Activated CD4-positive, alpha-beta memory T cell treated with anti-CD3 and anti-CD28 coated beads for 36 hours (primary cell): Measurements from ENCODE around the gene PLEKHA8. TPM values are rescaled to one million over a fixed set of nuclear protein-coding genes. Genes with fewer than 3 reads are reported as not detected.

Source experiments
- CTCF ChIA-PET: fragments of 350-600 bp; sonication (Branson Sonifier 250); formaldehyde crosslinking; loops from one replicate; lab custom pipeline; 2021; ENCODE audit warnings: antibody characterized with exemption, inconsistent platforms; lab: Charles Lee
- POLR2A ChIA-PET: fragments of 350-600 bp; sonication (Branson Sonifier 250); formaldehyde crosslinking; loops from one replicate; lab custom pipeline; 2021; ENCODE audit warnings: antibody characterized with exemption; lab: Charles Lee
- DNase-seq: peaks from one replicate; pipeline ENCODE4 v3.0.0-alpha.2; 2020
- H3K27ac Mint-ChIP-seq: one replicate; pipeline ENCODE4 v1.8.0; 2021; ENCODE audit warnings: mixed read lengths
- H3K27me3 Mint-ChIP-seq: one replicate; pipeline ENCODE4 v1.8.0; 2021; ENCODE audit warnings: mixed read lengths
- H3K36me3 Mint-ChIP-seq: one replicate; pipeline ENCODE4 v1.8.0; 2021; ENCODE audit warnings: mixed read lengths
- H3K4me1 Mint-ChIP-seq: one replicate; pipeline ENCODE4 v1.8.0; 2021; ENCODE audit warnings: low read depth, mixed read lengths
- H3K4me3 Mint-ChIP-seq: one replicate; pipeline ENCODE4 v1.8.0; 2021; ENCODE audit warnings: mild to moderate bottlenecking, mixed read lengths
- H3K9me3 Mint-ChIP-seq: one replicate; pipeline ENCODE4 v1.8.0; 2021; ENCODE audit warnings: mixed read lengths
- intact Hi-C: fragments of 100-400 bp; cut with micrococcal nuclease; formaldehyde crosslinking; loops from one replicate; pipeline ENCODE4 v1.15.1; 2023
- total RNA-seq, 2 experiments: library from RNA; stranded (reverse); gene quantifications; one replicate each; pipeline ENCODE4 v1.2.3, GENCODE V29; 2021

Gene PLEKHA8
- total RNA-seq, 2 experiments from 2014 or later: 9.4 to 10.1 TPM

DNA sequence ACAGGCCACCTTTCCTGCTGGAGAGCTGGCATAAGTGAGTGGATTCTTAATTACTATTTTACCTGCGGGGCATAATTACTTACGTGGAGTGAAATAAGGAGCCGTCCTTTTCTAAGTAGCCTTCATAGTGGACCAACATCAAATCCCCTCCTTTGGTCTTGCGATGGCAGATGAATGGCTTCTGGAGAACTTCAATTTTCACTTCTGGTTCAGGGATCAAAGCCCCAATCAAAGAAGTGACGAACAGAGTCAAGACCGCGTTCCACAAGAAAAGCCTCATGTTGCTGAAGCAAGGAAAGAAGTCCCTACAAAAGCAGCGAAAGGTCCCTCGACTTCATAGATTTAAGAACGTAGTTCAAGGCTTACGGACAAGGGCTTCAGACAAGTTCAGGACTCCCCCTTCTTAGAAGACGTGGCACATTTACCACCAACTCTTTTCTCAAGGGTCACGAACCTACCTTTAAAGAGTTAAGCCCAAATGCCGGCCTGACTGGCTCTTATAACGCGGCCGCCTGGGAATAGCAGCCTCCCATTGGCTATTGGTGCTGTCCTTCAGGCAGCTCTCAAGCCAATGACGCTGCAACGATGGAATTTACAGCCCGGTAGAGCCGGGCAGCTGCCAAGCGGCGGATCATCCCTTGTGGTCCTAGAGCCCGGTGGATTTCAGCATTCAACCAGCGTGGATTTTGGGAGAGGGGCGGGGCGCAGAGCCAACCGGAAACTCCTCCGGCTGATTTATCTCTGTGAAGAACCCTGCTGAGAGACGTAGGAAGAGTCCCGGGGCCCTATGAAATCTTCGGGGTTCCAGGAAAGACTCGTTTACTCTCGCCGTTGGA is 1.8 kb upstream of the PLEKHA8 start, which contains the start of gene FKBP14:
Gene FKBP14 (minus strand): TSS at position 474 of the 836 bp plus-strand sequence. CDS start 194 bp downstream, at position 280.
- Mint-ChIP-seq H3K27me3 (no peaks in the 10 kb centered on the region), H3K36me3 (peaks cover 2% of the 10 kb centered on the region), H3K4me1 (peaks cover 32% of the 10 kb centered on the region), H3K4me3 (no peak within 1 kb of the TSS), H3K9me3 (no peaks in the 10 kb centered on the region), H3K27ac (peak within 1 kb of the TSS; percentile 75)
- POLR2A ChIA-PET: no interaction called here
- CTCF ChIA-PET: interaction anchor here (0.6 to 4.4 kb wide), 2 partner anchors 35 to 104 kb away, joined by 4 to 16 read pairs; no protein-coding TSS in a partner anchor
- intact Hi-C loops: loop anchor here (1.0 to 5.0 kb wide), 7 partner anchors 38 to 566 kb away; partner anchors contain the start of genes GARS1, GGCT, MTURN and NOD1
- DNase-seq: peak; percentile 96

- Mint-ChIP-seq H3K4me1 (peaks cover 32% of the 10 kb centered on the region), H3K4me3 (no peak overlapping the region), H3K27ac (peak overlapping the region; percentile 75), H3K9me3 (no peaks in the 10 kb centered on the region), H3K36me3 (peaks cover 2% of the 10 kb centered on the region), H3K27me3 (no peaks in the 10 kb centered on the region)
- DNase-seq: peak; percentile 39
- intact Hi-C loops: loop anchor here (2.0 to 5.0 kb wide), 5 partner anchors 38 to 565 kb away; partner anchors contain the start of genes GARS1, GGCT, MTURN and SCRN1
- ChIA-PET POLR2A (no interaction called here), CTCF (interaction anchor here (0.6 to 4.4 kb wide), 2 partner anchors 34 to 105 kb away, joined by 4 to 16 read pairs; no protein-coding TSS in a partner anchor)
Measured at GRCh38 chr7:30027065-30027456, 1.2 kb upstream of the PLEKHA8 start.

DNA sequence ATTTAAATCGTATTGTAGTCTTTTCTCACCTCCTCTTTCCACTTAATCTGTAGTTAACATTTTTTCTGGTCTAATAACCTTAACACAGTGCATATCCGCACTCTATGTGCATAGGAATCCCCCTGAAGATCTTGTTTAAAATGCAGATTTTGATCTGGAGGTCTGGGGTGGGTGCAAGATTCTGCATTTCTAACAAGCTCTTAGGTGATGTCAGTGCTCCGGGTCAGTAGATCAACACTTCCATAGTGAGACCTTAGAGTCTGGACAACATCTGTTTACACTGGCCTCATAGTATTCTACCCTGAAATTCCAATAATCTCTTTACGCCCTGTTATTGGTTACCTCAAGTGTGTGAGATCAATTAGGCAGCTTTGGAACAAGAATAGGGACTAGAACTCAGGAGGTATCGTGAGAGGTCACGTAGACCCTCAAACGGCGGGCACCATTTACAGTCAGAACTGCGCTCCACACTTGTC is 434 bp upstream of the PLEKHA8 start:
- DNase-seq: no peak
- no peaks in the 10 kb centered on the region for H3K27me3 Mint-ChIP-seq
- peaks cover 32% of the 10 kb centered on the region for H3K4me1 Mint-ChIP-seq
- CTCF ChIA-PET: interaction anchor here (1.0 to 4.4 kb wide), 2 partner anchors 34 to 956 kb away, joined by 3 to 16 read pairs; no protein-coding TSS in a partner anchor
- no peak overlapping the region for H3K4me3 Mint-ChIP-seq
- POLR2A ChIA-PET: interaction anchor here (1.6 kb wide), 1 partner anchor 108 kb away, joined by 3 read pairs; no protein-coding TSS in a partner anchor
- H3K27ac Mint-ChIP-seq: peak overlapping the region; percentile 75
- intact Hi-C loops: loop anchor here (2.0 to 5.0 kb wide), 6 partner anchors 39 to 783 kb away; partner anchors contain the start of genes GARS1, GGCT, MTURN and SCRN1
- peaks cover 2% of the 10 kb centered on the region for H3K36me3 Mint-ChIP-seq
- H3K9me3 Mint-ChIP-seq: no peaks in the 10 kb centered on the region

DNA sequence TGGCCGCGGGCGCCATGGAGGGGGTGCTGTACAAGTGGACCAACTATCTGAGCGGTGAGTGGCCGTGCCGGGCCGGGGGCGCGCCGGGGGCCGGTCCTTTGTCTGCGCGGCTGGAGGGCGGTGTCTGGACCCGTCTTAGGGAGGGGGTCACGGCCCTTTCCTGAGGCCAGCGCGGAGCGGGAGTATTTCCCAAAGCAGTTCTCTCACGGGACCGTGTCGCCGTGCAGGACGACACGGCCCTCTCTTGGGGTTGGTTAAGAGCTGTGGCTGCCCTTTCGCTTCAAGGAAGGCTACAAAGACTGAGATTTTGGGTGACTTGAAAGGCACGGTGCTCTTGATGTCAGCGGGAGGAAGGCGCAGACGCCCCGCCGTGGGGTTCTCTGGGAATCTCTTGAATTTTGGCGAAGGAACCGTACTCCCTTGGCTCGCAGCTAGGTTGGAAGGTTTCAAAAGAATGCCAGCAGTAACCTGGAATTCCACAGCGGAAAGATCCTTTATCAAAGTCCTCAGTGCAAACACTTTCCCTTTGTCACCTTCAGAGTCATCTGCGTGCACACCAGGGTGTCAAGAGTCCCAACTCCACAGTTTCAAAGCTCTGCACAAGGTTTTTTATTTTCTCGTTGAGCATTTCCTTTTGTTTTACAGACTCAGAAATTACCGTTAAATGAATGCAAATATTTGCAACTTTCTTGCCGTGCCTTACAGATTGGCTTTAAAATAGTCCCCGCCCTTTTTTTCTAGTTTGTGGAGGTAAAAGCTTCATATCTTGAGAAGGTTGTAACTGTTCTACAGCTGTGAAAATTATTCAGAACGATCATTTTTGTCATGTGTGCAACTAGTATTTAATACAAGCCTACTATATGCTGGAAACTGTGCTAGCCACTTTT is 780 bp downstream of the PLEKHA8 start:
- H3K36me3 Mint-ChIP-seq: peaks cover 2% of the 10 kb centered on the region
- peak overlapping the region; percentile 38 for H3K27ac Mint-ChIP-seq
- intact Hi-C loops: loop anchor here (1.0 to 5.0 kb wide), 4 partner anchors 33 to 784 kb away; partner anchors contain the start of gene GARS1
- H3K4me1 Mint-ChIP-seq: peaks cover 23% of the 10 kb centered on the region
- peak; percentile 42 for DNase-seq
- H3K4me3 Mint-ChIP-seq: no peak overlapping the region
- H3K9me3 Mint-ChIP-seq: no peaks in the 10 kb centered on the region
- no peaks in the 10 kb centered on the region for H3K27me3 Mint-ChIP-seq
- POLR2A ChIA-PET: interaction anchor here (0.6 to 1.6 kb wide), 4 partner anchors 8 to 107 kb away, joined by 3 to 4 read pairs (median 4); no protein-coding TSS in a partner anchor
- CTCF ChIA-PET: interaction anchor here (4.4 kb wide), 1 partner anchor 32 kb away, joined by 16 read pairs; no protein-coding TSS in a partner anchor

- no peak overlapping the region for H3K27ac Mint-ChIP-seq
- ChIA-PET CTCF (interaction anchor here (4.4 kb wide), 1 partner anchor 32 kb away, joined by 16 read pairs; no protein-coding TSS in a partner anchor), POLR2A (no interaction called here)
- peaks cover 2% of the 10 kb centered on the region for H3K36me3 Mint-ChIP-seq
- DNase-seq: peak; percentile 13
- no peaks in the 10 kb centered on the region for H3K27me3 Mint-ChIP-seq
- H3K4me3 Mint-ChIP-seq: no peak overlapping the region
- no peaks in the 10 kb centered on the region for H3K9me3 Mint-ChIP-seq
- peaks cover 18% of the 10 kb centered on the region for H3K4me1 Mint-ChIP-seq
- intact Hi-C loops: loop anchor here (1.0 to 5.0 kb wide), 4 partner anchors 33 to 785 kb away; partner anchors contain the start of gene GARS1
Measured at GRCh38 chr7:30029696-30030095, 1.5 kb downstream of the PLEKHA8 start.

DNA sequence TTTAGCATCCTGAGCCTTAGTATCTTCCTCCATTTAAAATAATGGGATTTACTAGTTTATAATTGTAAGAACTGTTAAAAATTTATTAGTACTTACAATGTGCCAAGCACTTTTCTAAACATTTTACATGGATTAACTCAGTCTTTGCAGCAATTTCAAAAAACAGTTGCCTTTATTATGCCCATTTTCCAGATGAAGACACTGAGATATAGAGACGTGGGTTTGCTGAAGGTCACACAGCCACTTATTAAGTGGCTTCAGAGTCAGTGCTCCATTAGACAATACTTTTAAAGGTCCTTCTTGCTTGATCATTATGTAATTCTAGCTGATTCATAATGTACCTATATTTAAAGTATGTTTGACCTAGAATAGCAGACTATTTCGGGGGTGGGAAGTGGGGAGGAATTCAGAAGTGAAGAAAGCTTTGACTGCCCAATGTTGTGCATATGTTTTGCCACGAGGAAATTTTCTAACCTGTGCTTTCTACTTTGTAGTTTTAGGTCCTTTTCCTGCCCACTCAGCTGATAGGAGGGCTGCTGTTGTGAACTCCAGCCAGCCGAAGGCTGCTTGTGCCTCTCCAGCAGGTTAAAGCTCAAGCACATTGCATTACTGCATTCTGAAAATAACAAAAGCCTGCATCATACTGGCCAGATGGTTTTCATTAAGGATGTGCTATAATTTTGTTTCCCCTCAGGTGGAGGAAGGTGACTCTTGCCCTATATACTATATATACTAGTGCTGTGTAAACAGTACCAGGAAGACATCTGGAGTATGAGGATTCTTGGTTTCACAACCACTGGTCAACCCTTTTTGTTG is 4.3 kb downstream of the PLEKHA8 start:
- peaks cover 5% of the 10 kb centered on the region for H3K4me1 Mint-ChIP-seq
- DNase-seq: no peak
- H3K4me3 Mint-ChIP-seq: no peak overlapping the region
- no peaks in the 10 kb centered on the region for H3K9me3 Mint-ChIP-seq
- intact Hi-C loops: no loop called here
- no peak overlapping the region for H3K27ac Mint-ChIP-seq
- ChIA-PET POLR2A (no interaction called here), CTCF (interaction anchor here (0.8 kb wide), 1 partner anchor 30 kb away, joined by 3 read pairs; no protein-coding TSS in a partner anchor)
- H3K27me3 Mint-ChIP-seq: no peaks in the 10 kb centered on the region
- no peaks in the 10 kb centered on the region for H3K36me3 Mint-ChIP-seq

GRCh38 chr7:30034501-30034900 is 6.3 kb downstream of the PLEKHA8 start:
- Mint-ChIP-seq H3K4me1 (no peaks in the 10 kb centered on the region), H3K27me3 (no peaks in the 10 kb centered on the region), H3K4me3 (no peak overlapping the region), H3K27ac (no peak overlapping the region), H3K36me3 (no peaks in the 10 kb centered on the region), H3K9me3 (no peaks in the 10 kb centered on the region)
- CTCF ChIA-PET: no interaction called here
- POLR2A ChIA-PET: no interaction called here
- intact Hi-C loops: no loop called here
- no peak for DNase-seq

DNA sequence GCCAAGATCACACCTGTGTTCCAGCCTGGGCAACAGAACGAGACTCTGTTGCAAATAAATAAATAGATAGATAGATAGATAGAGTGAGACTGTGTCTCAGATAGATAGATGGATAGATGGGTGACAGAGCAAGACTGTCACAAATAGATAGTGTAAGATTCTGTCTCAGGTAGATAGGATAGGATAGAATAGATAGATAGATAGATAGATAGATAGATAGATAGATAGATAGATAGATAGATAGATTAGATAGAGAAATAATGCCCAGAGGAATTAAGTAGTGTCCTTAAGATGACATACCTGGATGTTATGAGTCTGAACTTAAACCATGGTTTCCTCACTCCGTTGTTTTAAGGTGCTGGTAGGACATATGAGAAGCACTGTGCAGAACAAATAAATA is 8.0 kb downstream of the PLEKHA8 start:
- Mint-ChIP-seq H3K27me3 (no peaks in the 10 kb centered on the region), H3K36me3 (no peaks in the 10 kb centered on the region), H3K27ac (no peak overlapping the region), H3K9me3 (no peaks in the 10 kb centered on the region), H3K4me1 (peaks cover 4% of the 10 kb centered on the region), H3K4me3 (no peak overlapping the region)
- POLR2A ChIA-PET: no interaction called here
- intact Hi-C loops: no loop called here
- CTCF ChIA-PET: no interaction called here
- no peak for DNase-seq

DNA sequence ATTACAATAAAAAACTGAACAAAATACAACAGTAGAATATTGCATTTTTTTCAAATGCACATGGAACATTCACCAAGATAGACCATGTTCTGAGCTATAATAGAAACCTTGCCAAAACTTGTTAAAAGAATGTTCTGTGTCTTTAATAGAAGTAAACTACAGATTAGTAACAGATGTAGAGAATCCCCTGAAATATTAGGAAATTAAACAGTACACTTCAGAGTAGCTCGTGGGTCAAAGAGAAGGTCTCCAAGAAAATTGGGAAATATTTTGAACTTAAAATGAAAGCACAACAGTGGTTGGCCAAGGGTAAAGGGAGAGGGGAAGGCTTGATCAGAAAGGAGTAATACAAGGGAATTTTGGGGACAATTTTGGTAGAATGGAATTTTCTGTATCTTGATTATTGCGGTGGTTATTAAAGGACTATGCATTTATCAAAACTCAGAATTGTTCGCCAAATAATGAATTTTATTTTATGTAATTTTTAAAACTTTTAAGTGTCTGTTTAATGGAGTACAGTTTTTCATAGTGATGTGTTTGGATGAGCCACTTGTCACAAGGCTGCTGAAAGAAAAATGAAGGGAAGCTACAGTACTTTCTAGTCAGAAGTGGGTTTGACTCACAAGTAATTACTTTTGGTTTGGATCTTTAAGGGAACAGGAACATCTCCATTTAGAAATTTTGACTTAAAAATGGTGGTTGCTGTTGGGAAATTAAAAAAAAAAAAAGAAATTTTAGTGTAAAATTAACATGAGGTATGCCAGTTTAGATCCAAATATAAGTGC is 10.2 kb downstream of the PLEKHA8 start:
- no peak for DNase-seq
- peaks cover 4% of the 10 kb centered on the region for H3K4me1 Mint-ChIP-seq
- POLR2A ChIA-PET: no interaction called here
- H3K36me3 Mint-ChIP-seq: no peaks in the 10 kb centered on the region
- intact Hi-C loops: no loop called here
- H3K4me3 Mint-ChIP-seq: no peak overlapping the region
- no peaks in the 10 kb centered on the region for H3K27me3 Mint-ChIP-seq
- no peaks in the 10 kb centered on the region for H3K9me3 Mint-ChIP-seq
- H3K27ac Mint-ChIP-seq: no peak overlapping the region
- CTCF ChIA-PET: no interaction called here

GRCh38 chr7:30040938-30041337 is 12.7 kb downstream of the PLEKHA8 start:
- H3K27me3 Mint-ChIP-seq: no peaks in the 10 kb centered on the region
- H3K27ac Mint-ChIP-seq: no peak overlapping the region
- peaks cover 2% of the 10 kb centered on the region for H3K36me3 Mint-ChIP-seq
- POLR2A ChIA-PET: no interaction called here
- CTCF ChIA-PET: interaction anchor here (1.3 kb wide), 1 partner anchor 21 kb away, joined by 4 read pairs; no protein-coding TSS in a partner anchor
- no peak for DNase-seq
- intact Hi-C loops: no loop called here
- no peak overlapping the region for H3K4me3 Mint-ChIP-seq
- H3K4me1 Mint-ChIP-seq: peaks cover 4% of the 10 kb centered on the region
- H3K9me3 Mint-ChIP-seq: no peaks in the 10 kb centered on the region
